ENCODE results near the gene EHF.

EHF gene

GRCh38 chr11:34679681-34680080 is 58.8 kb downstream of the EHF start:
- no peaks in the 10 kb centered on the region for H3K27me3 ChIP-seq (ENCODE audit: low read length)
- no peak overlapping the region for H3K4me3 ChIP-seq (ENCODE audit: insufficient read depth, low read length, poor library complexity, severe bottlenecking)
- H3F3A ChIP-seq (ENCODE audit: insufficient read depth) = no peaks in the 10 kb centered on the region
- no peaks in the 10 kb centered on the region for H4K20me1 ChIP-seq (ENCODE audit: low read depth, low read length)
- TF ChIP-seq CTCF (IDR thresholded peaks at IDR 0.05; ENCODE audit: insufficient read depth, low read length, poor library complexity, severe bottlenecking) (no peak), EZH2phosphoT487 (conservative IDR thresholded peaks at IDR 0.05; ENCODE audit: low read length) (no peak)
- H3K36me3 ChIP-seq (ENCODE audit: low read length) = no peaks in the 10 kb centered on the region
- H3K9me2 ChIP-seq (replicated peaks; ENCODE audit: insufficient read depth, low read length) = no peaks in the 10 kb centered on the region
- H3K27ac ChIP-seq (ENCODE audit: low read depth, low read length) = no peak overlapping the region
- H3K9me3 ChIP-seq (ENCODE audit: insufficient read depth, low read length) = no peaks in the 10 kb centered on the region
- H3K4me2 ChIP-seq (ENCODE audit: low read depth, low read length, poor library complexity, severe bottlenecking) = no peak overlapping the region
- no peak overlapping the region for H3K9ac ChIP-seq (ENCODE audit: low read length)
- H3K79me2 ChIP-seq (ENCODE audit: insufficient read depth, low read length) = no peaks in the 10 kb centered on the region
- no peak overlapping the region for H2AFZ ChIP-seq (ENCODE audit: low read depth, low read length, severe bottlenecking)

GRCh38 chr11:34680206-34680605 is 59.3 kb downstream of the EHF start:
- no peak overlapping the region for H3K4me2 ChIP-seq (ENCODE audit: low read depth, low read length, poor library complexity, severe bottlenecking)
- no peaks in the 10 kb centered on the region for H3K9me2 ChIP-seq (replicated peaks; ENCODE audit: insufficient read depth, low read length)
- no peak overlapping the region for H3K4me3 ChIP-seq (ENCODE audit: insufficient read depth, low read length, poor library complexity, severe bottlenecking)
- no peaks in the 10 kb centered on the region for H3K27me3 ChIP-seq (ENCODE audit: low read length)
- H3K9ac ChIP-seq (ENCODE audit: low read length) = no peak overlapping the region
- H3K27ac ChIP-seq (ENCODE audit: low read depth, low read length) = no peak overlapping the region
- no peaks in the 10 kb centered on the region for H3K36me3 ChIP-seq (ENCODE audit: low read length)
- no peaks in the 10 kb centered on the region for H4K20me1 ChIP-seq (ENCODE audit: low read depth, low read length)
- H3K79me2 ChIP-seq (ENCODE audit: insufficient read depth, low read length) = no peaks in the 10 kb centered on the region
- TF ChIP-seq EZH2phosphoT487 (conservative IDR thresholded peaks at IDR 0.05; ENCODE audit: low read length) (no peak), CTCF (IDR thresholded peaks at IDR 0.05; ENCODE audit: insufficient read depth, low read length, poor library complexity, severe bottlenecking) (no peak)
- H3F3A ChIP-seq (ENCODE audit: insufficient read depth) = no peaks in the 10 kb centered on the region
- no peak overlapping the region for H2AFZ ChIP-seq (ENCODE audit: low read depth, low read length, severe bottlenecking)
- no peaks in the 10 kb centered on the region for H3K9me3 ChIP-seq (ENCODE audit: insufficient read depth, low read length)

GRCh38 chr11:34680918-34681586 is 60.2 kb downstream of the EHF start:
- no peak overlapping the region for H3K4me3 ChIP-seq (ENCODE audit: insufficient read depth, low read length, poor library complexity, severe bottlenecking)
- H4K20me1 ChIP-seq (ENCODE audit: low read depth, low read length) = no peaks in the 10 kb centered on the region
- no peaks in the 10 kb centered on the region for H3K9me2 ChIP-seq (replicated peaks; ENCODE audit: insufficient read depth, low read length)
- H3K9me3 ChIP-seq (ENCODE audit: insufficient read depth, low read length) = no peaks in the 10 kb centered on the region
- no peaks in the 10 kb centered on the region for H3K79me2 ChIP-seq (ENCODE audit: insufficient read depth, low read length)
- TF ChIP-seq EZH2phosphoT487 (conservative IDR thresholded peaks at IDR 0.05; ENCODE audit: low read length) (no peak), CTCF (IDR thresholded peaks at IDR 0.05; ENCODE audit: insufficient read depth, low read length, poor library complexity, severe bottlenecking) (no peak)
- H3K27me3 ChIP-seq (ENCODE audit: low read length) = no peaks in the 10 kb centered on the region
- no peak overlapping the region for H3K9ac ChIP-seq (ENCODE audit: low read length)
- H3K36me3 ChIP-seq (ENCODE audit: low read length) = no peaks in the 10 kb centered on the region
- H3F3A ChIP-seq (ENCODE audit: insufficient read depth) = peaks cover under 1% of the 10 kb centered on the region; the same call in 1 of the 2 replicates
- no peak overlapping the region for H2AFZ ChIP-seq (ENCODE audit: low read depth, low read length, severe bottlenecking)
- no peak overlapping the region for H3K4me2 ChIP-seq (ENCODE audit: low read depth, low read length, poor library complexity, severe bottlenecking)
- H3K27ac ChIP-seq (ENCODE audit: low read depth, low read length) = no peak overlapping the region
